ENCODE measurements around the gene MT3.

DNA sequence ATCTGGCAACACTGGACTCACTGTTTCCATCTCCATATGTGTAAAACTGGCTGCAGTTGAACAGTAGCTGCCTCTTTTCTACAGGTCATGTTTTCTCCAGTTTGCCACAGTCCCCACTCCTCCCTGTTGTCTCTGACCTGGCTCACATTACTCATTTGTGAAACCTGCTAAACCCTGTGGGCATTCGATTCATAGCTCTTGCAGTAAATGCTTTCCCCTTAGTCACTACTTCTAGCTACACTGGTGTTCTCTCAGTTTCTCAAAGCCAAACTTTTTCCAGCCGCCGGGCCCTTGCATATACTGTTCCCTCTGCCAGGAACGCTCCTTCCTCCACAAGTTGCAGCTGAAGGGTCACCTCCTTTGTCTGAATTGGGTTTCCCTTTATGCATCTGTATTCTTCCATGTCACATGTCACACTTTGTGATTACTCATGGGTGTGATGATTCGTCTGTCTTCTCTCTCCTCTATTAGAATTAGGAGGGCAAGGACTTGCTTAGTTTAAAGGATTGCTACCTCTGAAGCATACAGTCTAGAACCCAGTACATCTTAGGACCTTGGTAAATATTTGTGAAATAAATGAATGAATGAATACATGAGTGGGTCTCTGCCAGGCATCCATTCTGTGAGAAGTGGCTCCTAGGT lies 39.5 kb upstream of the MT3 start:
- TF ChIP-seq, protein P1, sequence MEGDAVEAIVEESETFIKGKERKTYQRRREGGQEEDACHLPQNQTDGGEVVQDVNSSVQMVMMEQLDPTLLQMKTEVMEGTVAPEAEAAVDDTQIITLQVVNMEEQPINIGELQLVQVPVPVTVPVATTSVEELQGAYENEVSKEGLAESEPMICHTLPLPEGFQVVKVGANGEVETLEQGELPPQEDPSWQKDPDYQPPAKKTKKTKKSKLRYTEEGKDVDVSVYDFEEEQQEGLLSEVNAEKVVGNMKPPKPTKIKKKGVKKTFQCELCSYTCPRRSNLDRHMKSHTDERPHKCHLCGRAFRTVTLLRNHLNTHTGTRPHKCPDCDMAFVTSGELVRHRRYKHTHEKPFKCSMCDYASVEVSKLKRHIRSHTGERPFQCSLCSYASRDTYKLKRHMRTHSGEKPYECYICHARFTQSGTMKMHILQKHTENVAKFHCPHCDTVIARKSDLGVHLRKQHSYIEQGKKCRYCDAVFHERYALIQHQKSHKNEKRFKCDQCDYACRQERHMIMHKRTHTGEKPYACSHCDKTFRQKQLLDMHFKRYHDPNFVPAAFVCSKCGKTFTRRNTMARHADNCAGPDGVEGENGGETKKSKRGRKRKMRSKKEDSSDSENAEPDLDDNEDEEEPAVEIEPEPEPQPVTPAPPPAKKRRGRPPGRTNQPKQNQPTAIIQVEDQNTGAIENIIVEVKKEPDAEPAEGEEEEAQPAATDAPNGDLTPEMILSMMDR (IDR thresholded peaks at IDR 0.05), result no peak
- TF ChIP-seq SMAD3 (CRISPR knock-in tag; IDR thresholded peaks at IDR 0.05; ENCODE audit: borderline replicate concordance) (no peak), CBFB (CRISPR knock-in tag; IDR thresholded peaks at IDR 0.05; ENCODE audit: low read depth) (no peak), ZNF263 (CRISPR knock-in tag; IDR thresholded peaks at IDR 0.05; ENCODE audit: low read depth) (no peak)
- TF ChIP-seq, protein P2, sequence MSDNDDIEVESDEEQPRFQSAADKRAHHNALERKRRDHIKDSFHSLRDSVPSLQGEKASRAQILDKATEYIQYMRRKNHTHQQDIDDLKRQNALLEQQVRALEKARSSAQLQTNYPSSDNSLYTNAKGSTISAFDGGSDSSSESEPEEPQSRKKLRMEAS (CRISPR knock-in tag; IDR thresholded peaks at IDR 0.05), result no peak
